HG02970 (cell line): Measurements from ENCODE around the gene TFDP1.

Experiments used
- ATAC-seq: cut with Tn5 transposase; IDR thresholded peaks from one replicate; pipeline ENCODE4 v1.9.1; 2021; ENCODE audit warnings: mild to moderate bottlenecking, moderate library complexity, moderate number of reproducible peaks; ENCODE audit not compliant: unreplicated experiment, low FRiP score

TFDP1 gene

GRCh38 chr13:113564331-113565023, 20.1 kb upstream of the TFDP1 start:
- ATAC-seq, result no peak

- ATAC-seq, result no peak
These were observed 18.9 kb upstream of the TFDP1 start for GRCh38 chr13:113565526-113566226.

GRCh38 chr13:113566227-113566561, 18.4 kb upstream of the TFDP1 start:
- ATAC-seq, result no peak

- no peak for ATAC-seq
These were observed 16.9 kb upstream of the TFDP1 start for GRCh38 chr13:113567681-113568080.

DNA sequence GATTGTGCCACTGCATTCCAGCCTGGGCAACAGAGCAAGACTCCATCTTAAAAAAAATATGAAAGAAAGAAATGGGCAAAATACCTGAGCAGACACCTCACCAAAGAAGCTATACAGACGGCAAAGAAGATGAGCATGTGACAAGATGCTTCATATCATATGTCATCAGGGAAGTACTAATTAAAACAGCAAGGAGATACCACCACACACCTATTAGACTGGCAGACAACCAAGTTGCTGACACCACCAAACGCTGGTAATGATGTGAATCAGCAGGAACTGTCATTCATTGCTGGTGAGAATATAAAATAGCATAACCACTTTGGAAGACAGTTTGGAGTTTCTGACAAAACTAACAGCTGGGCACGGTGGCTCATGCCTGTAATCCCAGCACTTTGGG, 11.5 kb upstream of the TFDP1 start:
- ATAC-seq, result no peak

- ATAC-seq, result no peak
These were observed 8.0 kb upstream of the TFDP1 start for GRCh38 chr13:113576597-113576996.

- ATAC-seq, result no peak
These were observed 6.6 kb upstream of the TFDP1 start for GRCh38 chr13:113577881-113578435.

DNA sequence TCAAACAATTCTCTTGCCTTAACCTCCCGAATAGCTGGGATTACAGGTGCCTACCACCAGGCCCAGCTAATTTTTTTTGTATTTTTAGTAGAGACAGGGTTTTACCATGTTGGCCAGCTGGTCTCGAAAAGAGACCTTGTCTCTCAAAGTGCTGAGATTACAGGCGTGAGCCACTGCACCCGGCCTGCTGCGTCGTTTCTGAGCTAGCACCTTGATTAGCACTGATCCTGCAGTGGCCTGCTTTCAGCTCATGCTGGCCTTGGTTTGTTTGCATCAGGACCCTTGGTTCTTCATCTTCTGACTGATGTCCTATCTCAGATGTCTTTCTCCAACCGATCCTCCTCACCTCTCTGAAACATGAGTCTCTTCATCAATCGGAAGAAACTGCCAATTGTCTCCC, 4.9 kb upstream of the TFDP1 start:
- no peak for ATAC-seq

GRCh38 chr13:113581871-113582270, 2.7 kb upstream of the TFDP1 start:
- no peak for ATAC-seq

DNA sequence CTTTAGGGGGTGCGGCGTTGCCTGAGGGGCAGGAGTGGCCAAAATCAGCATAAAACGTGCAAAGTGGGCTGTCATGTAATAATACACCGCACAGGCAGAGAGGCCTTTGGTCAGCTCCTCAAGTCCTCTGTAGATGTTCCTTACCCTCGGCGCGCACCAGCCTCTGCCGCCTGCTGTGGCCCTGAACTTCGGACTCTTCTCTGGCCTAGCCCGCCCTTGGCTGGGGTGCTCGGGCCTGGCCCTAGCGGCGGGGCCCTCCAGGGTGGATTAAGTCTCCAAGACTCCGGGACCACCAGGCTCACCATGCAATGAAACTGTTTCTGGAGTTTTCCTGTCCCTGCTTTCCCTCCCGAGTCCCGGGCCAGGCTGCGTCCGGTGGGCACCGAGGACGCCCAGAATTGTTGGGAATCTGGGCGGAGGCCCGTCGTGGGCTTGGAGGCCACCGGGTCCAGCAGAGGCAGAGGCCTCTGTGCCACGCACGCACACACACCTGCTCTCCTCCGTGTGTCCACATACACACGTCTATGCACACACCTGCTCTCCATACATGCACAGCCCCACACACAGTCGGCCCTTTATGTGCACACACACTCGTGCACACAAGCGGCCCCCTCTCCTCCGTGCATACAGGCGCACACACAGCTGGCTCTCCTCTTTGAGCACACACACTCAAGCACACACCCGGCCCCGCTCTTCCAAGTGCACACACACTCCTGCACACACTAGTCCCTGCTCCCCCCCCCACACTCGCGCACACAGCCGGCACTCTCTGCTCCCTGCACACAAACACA, 1.5 kb upstream of the TFDP1 start:
- ATAC-seq, result no peak

DNA sequence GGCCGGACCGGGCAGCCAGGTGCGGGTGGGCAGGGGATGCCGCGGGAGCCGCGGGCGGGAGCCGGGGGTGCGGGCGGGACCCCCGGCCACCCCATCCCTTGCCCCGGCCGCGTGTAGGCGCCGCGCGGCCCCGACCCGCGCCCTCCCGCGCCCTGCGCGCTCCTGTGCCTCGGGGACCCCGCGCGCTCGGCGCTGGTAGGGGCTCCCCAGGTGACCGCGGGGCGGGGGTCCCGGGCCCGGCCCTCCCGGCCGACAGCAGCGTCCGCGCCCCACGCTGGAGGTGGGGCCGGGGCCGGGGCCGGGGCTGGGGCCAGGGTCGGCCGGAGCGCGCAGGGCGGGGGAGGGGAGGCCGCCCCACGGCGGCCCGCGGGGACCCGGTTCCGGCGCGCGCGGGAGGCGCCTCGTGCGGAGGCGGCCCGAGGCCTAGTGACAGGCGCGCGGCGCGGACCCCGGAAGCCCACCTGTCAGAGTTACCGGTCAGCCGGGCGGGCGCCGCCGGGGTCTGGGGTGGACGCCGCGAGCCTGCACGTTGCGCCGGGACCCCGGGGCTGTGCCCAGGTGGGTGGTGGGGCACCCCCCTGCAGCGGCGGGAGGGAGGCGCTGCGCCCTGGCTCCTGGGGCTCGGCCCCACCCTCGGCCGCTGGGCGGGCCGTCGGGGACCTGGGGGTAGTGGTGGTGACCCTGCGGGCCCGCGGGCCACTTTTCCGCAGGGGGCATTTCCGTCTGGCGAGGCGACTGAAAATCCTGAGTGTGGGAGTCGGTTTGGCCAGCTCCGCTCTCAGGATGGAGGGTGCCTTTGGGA, 518 bp downstream of the TFDP1 start:
- ATAC-seq, result peak; percentile 29

DNA sequence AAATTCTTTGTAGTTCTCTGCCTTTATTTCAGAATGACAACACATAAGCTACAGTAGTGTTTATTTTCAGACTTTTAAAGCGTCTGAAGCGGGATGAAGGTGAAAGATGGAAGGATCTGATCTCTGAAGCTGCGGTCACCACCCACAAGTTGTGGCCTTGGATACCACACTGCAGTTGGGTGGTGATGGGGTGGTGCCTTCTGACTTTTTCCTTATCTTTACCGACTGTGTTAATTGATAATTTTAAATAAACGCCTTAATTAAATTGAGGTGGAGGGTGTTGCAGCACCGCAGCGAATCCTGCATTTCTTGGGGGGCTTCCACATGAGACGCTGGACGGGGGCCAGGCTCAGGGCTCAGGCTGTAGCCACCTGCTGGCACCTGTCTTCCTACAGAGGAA, 1.3 kb downstream of the TFDP1 start:
- no peak for ATAC-seq

GRCh38 chr13:113586661-113587479, 2.3 kb downstream of the TFDP1 start:
- ATAC-seq, result no peak

DNA sequence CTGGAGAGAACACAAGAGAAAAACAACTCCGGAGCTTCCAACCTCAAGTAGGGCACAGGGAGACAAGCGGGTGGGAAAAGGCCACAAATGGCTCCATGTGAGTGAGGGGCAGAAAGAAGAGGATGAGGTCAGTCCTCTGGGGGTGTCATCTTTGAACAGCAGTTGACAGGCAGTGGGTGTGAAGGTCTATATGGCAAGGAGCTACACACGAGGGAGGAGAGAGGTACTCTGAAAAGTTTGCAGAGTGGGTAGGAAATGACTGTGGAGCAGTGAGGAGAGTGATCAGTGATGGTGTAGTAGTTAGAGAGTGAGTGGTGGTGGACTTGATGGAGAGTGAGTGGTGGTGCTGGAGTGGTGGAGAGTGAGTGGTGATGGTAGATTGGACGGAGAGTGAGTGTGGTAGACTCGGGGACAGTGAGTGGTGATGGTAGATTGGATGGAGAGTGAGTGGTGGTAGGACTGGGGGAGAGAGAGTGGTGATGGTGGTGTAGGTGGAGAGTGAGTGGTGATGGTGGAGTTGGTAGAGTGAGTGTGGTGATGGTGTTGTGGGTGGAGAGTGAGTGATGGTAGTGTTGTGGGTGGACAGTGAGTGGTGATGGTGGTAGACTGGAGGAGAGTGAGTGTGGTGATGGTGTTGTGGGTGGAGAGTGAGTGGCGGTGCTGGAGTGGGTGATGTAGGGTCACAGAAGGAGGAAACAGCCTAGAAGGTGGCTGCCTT, 4.0 kb downstream of the TFDP1 start:
- ATAC-seq, result no peak

GRCh38 chr13:113589251-113589960, 4.9 kb downstream of the TFDP1 start:
- no peak for ATAC-seq

DNA sequence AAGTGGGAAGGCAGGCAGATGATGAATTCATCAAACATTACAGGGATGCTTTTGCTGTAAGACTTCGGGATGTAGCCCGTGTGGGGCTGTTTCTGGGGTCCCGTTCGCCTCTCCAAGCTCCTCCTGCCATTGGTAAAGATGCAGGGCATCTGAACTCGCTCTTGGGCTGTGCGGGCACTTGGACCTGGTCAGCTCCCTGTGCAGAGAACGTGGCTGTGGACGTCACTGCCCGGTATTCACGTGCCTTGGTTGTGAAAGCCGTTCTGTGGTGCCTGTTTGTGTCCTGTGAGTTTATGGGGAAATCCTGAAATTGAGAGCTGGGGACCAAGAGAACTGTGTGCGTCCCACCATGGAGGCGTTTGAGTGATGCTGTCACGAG, 5.4 kb downstream of the TFDP1 start:
- ATAC-seq, result no peak

GRCh38 chr13:113591750-113592149, 7.2 kb downstream of the TFDP1 start:
- ATAC-seq, result no peak

DNA sequence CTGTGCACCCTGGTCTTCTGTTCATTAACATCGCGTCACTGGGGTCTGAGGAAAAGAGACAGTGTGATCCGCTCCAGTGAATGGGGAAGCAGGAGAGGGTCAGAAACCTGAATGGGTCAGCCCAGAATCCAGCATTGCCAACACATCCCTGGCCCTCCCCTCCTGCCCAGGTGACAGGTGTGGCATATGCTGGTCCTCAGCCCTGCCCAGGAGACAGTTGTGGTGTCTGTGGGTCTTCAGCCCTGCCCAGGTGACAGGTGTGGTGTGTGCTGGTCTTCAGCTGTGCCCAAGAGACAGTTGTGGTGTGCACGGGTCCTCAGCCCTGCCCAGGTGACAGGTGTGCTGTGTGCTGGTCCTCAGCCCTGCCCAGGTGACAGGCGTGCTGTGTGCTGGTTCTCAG, 8.0 kb downstream of the TFDP1 start:
- ATAC-seq, result no peak
